Muscle layer of colon (tissue), 2 donors: ENCODE results near the gene TRUB2.

ENCODE experiments used
- H3K27ac ChIP-seq: one replicate; pipeline ENCODE4 v1.7.0; 2013; ENCODE audit warnings: low read depth, mild to moderate bottlenecking, low read length, moderate library complexity
- H3K27me3 ChIP-seq, 2 donors: one replicate each; pipeline ENCODE4 v1.7.0; 2013; ENCODE audit warnings: low read length in 2 of 2, mild to moderate bottlenecking in 2 of 2; ENCODE audit not compliant: insufficient read depth in 2 of 2, control insufficient read depth in 1 of 2
- H3K36me3 ChIP-seq: one replicate; pipeline ENCODE4 v1.7.0; 2013; ENCODE audit warnings: mild to moderate bottlenecking, low read length; ENCODE audit not compliant: insufficient read depth
- H3K4me1 ChIP-seq: one replicate; pipeline ENCODE4 v1.7.0; 2013; ENCODE audit warnings: mild to moderate bottlenecking, low read length; ENCODE audit not compliant: insufficient read depth
- H3K4me3 ChIP-seq, 2 donors: one replicate each; pipeline ENCODE4 v1.7.0; 2013; ENCODE audit warnings: low read length in 2 of 2, low read depth in 1 of 2, mild to moderate bottlenecking in 1 of 2, moderate library complexity in 1 of 2
- H3K9ac ChIP-seq: one replicate; pipeline ENCODE4 v1.7.0; 2013; ENCODE audit warnings: low read length
- H3K9me3 ChIP-seq: one replicate; pipeline ENCODE4 v1.7.0; 2013; ENCODE audit warnings: mild to moderate bottlenecking, low read length
- donor health status: abdominal sarcoma.
- donor health status: Adenocarcinoma of cecum.

TRUB2 gene

DNA sequence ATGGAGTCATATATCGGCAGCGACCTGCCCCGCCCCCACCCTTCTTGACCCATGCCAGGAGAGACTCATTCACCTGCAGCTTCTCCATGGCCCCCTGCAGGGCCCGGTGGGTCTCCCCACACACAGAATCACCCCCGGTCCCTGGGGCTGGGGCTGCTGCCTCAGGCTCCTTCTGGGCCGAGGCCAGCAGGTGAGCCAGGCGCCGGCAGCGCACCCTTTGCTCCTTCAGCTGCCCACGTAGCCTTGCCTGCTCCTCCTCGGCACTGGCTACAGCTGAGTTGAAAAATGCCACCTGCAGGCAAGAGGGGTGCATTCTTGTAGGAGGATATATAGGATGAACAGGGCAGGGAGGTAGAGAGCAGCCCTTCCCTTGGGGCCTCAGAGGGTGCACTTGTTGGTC, 64.3 kb downstream of the TRUB2 start:
- no peak overlapping the region for H3K9ac ChIP-seq
- H3K4me3 ChIP-seq = no peak overlapping the region
- no peaks in the 10 kb centered on the region for H3K9me3 ChIP-seq
- H3K36me3 ChIP-seq = peaks cover 61% of the 10 kb centered on the region
- H3K27me3 ChIP-seq = peaks cover 0 to 3% of the 10 kb centered on the region in 2 donors
- no peaks in the 10 kb centered on the region for H3K4me1 ChIP-seq
- no peak overlapping the region for H3K27ac ChIP-seq

DNA sequence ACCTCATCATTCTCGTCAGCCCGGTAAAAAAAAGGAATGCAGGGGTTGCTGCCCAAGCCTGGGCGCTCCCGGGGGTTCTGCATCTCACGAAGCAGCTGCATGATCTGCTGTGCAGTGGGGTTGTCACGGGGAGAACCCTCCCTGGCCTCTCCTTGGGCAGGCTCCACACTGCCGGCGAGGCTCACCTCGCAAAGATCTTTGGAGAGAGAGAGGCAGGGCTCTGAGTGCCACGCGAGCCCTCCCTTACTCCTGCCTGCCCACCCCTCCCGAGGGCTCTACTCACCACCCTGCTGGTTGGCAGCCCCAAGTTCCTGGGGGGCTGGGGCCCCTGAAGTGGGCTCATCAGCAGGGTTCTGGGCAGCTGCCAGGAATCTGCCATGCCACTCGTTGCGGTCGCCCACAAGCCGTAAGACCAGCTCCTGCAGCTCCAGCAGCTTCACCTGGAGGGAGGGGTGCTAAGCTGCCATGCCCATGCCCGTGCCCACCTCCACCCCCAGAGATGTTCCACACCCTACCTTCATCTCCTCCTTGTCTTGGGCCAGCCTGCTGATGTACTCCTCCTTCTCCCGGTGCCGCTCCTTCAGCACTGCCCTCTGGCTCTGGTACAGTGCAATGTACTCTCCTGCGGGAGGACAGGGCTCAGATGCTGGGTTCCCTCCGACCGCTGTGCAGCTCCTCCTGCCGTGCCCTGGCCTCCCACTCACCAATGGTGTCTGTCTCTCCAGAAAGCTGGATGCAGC, 65.0 kb downstream of the TRUB2 start:
- H3K27ac ChIP-seq = no peak overlapping the region
- H3K9me3 ChIP-seq = no peaks in the 10 kb centered on the region
- H3K4me1 ChIP-seq = no peaks in the 10 kb centered on the region
- H3K9ac ChIP-seq = no peak overlapping the region
- peaks cover 0 to 3% of the 10 kb centered on the region in 2 donors for H3K27me3 ChIP-seq
- peaks cover 54% of the 10 kb centered on the region for H3K36me3 ChIP-seq
- no peak overlapping the region for H3K4me3 ChIP-seq
